RWPE2 (cell line): ENCODE results near the gene NUP88.
A peak's percentile ranks its signal among the peaks of the same experiment; 100 is the strongest.

Experiments used
- ATAC-seq: fragments of 200-7000 bp; cut with Tn5 transposase; 3 replicates; pipeline ENCODE4 v1.9.1; 2021; ENCODE audit warnings: low read depth
- DNase-seq: peaks from one replicate; pipeline ENCODE4 v3.0.0-alpha.2; 2020; ENCODE audit warnings: low spot score
- H3K27ac ChIP-seq: fragments of 450-650 bp; 2 replicates; pipeline ENCODE4 v1.5.1; 2017; ENCODE audit warnings: mild to moderate bottlenecking; ENCODE audit not compliant: poor library complexity, severe bottlenecking
- H3K27me3 ChIP-seq: fragments of 250-450 bp; sonication (Bioruptor Pico); 2 replicates; pipeline ENCODE4 v1.5.1; 2021; ENCODE audit warnings: mild to moderate bottlenecking, moderate library complexity; ENCODE audit not compliant: insufficient read depth, poor library complexity, severe bottlenecking
- H3K36me3 ChIP-seq: fragments of 250-450 bp; sonication (Bioruptor Pico); 2 replicates; pipeline ENCODE4 v1.5.1; 2020; ENCODE audit warnings: low read depth, mild to moderate bottlenecking, moderate library complexity
- H3K4me1 ChIP-seq: fragments of 250-450 bp; sonication (Bioruptor Pico); 2 replicates; pipeline ENCODE4 v1.5.1; 2021; ENCODE audit warnings: mild to moderate bottlenecking, moderate library complexity; ENCODE audit not compliant: insufficient read depth, poor library complexity, severe bottlenecking
- H3K4me3 ChIP-seq: fragments of 250-450 bp; sonication (Bioruptor Pico); 2 replicates; pipeline ENCODE4 v1.5.1; 2021; ENCODE audit warnings: mild to moderate bottlenecking, moderate library complexity; ENCODE audit not compliant: severe bottlenecking
- H3K9me3 ChIP-seq: fragments of 250-450 bp; sonication (Bioruptor Pico); 2 replicates; pipeline ENCODE4 v1.5.1; 2021; ENCODE audit warnings: mild to moderate bottlenecking, moderate library complexity; ENCODE audit not compliant: severe bottlenecking
- TF ChIP-seq, protein P1 (sequence below): fragments of 450-650 bp; IDR thresholded peaks from one replicate; pipeline ENCODE4 v1.5.1; 2017; ENCODE audit warnings: mild to moderate bottlenecking, moderate library complexity; ENCODE audit not compliant: poor library complexity, severe bottlenecking

Gene NUP88

DNA sequence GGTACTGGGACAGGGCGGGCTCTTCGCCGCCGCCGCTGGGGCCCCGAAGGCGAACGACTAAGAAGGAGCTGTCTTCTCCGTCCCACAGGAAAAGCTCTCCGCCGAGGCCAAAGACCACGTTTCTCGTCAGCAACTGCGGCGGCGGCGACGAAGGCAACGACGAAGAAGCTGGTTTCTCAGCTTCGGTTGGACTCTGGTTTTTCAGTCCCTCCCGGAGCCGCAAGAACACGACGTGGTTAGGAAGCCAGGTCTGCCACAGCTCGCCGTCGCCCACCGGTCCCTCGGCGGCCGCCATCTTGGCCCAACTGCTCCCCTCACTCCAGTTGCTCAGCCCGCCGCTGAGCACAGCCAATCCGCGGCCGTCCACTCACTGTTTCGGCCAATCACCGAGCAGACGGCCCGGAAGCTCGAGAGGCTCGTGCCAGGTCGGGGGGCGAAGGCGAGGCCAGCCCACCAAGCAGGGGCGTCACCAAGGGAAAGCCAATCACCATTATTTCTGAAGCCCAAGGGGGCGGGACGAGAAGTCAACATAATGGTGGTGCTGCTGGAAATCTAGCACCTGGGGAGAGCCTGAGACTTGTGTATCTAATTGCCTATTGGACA, at the start of gene NUP88:
Gene NUP88 (minus strand): TSS at position 307 of the 603 bp plus-strand sequence. CDS start 12 bp downstream, at position 295.
- TF ChIP-seq, protein P1, sequence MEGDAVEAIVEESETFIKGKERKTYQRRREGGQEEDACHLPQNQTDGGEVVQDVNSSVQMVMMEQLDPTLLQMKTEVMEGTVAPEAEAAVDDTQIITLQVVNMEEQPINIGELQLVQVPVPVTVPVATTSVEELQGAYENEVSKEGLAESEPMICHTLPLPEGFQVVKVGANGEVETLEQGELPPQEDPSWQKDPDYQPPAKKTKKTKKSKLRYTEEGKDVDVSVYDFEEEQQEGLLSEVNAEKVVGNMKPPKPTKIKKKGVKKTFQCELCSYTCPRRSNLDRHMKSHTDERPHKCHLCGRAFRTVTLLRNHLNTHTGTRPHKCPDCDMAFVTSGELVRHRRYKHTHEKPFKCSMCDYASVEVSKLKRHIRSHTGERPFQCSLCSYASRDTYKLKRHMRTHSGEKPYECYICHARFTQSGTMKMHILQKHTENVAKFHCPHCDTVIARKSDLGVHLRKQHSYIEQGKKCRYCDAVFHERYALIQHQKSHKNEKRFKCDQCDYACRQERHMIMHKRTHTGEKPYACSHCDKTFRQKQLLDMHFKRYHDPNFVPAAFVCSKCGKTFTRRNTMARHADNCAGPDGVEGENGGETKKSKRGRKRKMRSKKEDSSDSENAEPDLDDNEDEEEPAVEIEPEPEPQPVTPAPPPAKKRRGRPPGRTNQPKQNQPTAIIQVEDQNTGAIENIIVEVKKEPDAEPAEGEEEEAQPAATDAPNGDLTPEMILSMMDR = no peak
- H3K27me3 ChIP-seq = no peaks in the 10 kb centered on the region
- peak within 1 kb of the TSS; percentile 77 for H3K4me3 ChIP-seq
- peaks cover 4% of the 10 kb centered on the region for H3K4me1 ChIP-seq
- H3K9me3 ChIP-seq = no peaks in the 10 kb centered on the region
- H3K27ac ChIP-seq = peak within 1 kb of the TSS; percentile 61
- peak; percentile 97 for DNase-seq
- peaks cover 62% of the 10 kb centered on the region for H3K36me3 ChIP-seq
- peak; percentile 92 for ATAC-seq

- Histone ChIP-seq H3K27me3 (no peaks in the 10 kb centered on the region), H3K4me3 (peak overlapping the region; percentile 96), H3K4me1 (peaks cover 9% of the 10 kb centered on the region), H3K27ac (peak overlapping the region; percentile 51), H3K36me3 (peaks cover 21% of the 10 kb centered on the region), H3K9me3 (no peaks in the 10 kb centered on the region)
- DNase-seq (no peak), ATAC-seq (peak; percentile 13; the same call in 2 of the 3 replicates)
- TF ChIP-seq, protein P1 = no peak
Observed at GRCh38 chr17:5468075-5468473, 48.6 kb upstream of the NUP88 start.

DNA sequence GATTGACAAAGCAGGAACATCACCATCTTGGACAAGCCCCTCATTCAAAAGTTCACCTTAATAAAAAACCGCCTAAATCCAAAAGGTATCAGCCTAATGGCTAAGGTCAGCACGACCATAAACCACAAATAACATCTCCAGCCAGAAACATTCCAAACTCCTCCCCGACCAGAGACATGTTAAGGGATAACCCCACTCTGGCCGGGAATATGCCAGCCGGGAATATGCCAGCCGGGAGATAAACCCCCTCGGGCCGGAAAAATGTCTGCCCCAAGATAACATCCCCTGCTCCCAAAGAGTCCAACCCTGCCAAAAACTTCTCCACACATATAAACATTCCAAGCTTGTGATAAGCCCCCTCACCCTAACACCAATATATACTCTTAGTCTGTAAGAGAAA, 48.0 kb upstream of the NUP88 start:
- peak overlapping the region; percentile 51 for H3K27ac ChIP-seq

DNA sequence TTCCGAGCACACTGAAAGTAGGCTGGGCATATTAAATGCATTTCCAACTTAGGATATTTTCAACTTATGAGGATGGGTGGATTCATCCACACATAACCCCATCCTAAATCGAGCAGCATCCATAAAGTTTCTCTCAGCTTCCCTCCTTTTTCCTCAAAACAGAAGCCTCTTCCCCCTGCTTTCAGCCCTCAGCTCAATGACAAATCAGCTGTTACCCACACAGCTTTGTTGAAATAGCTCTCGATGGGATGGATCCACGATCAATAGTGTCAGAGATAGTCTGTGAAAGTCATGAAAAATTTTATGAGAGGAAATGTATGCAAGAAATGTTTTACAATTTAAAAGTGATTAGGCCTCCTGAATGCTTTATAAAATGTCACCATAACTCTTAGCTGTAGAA, 46.8 kb upstream of the NUP88 start:
- ATAC-seq = no peak
- no peaks in the 10 kb centered on the region for H3K9me3 ChIP-seq
- TF ChIP-seq, protein P1 = no peak

More for the DNA sequence above, 48.0 kb upstream of the NUP88 start:
- H3K27me3 ChIP-seq = no peaks in the 10 kb centered on the region
- peaks cover 21% of the 10 kb centered on the region for H3K36me3 ChIP-seq
- 0 out of 3 replicates have a peak, but pooled peaks have one; percentile 13 for ATAC-seq
- no peak for DNase-seq
- peaks cover 9% of the 10 kb centered on the region for H3K4me1 ChIP-seq
- H3K9me3 ChIP-seq = no peaks in the 10 kb centered on the region
- TF ChIP-seq, protein P1 = no peak
- H3K4me3 ChIP-seq = peak overlapping the region; percentile 96

More for the DNA sequence above, 46.8 kb upstream of the NUP88 start:
- Histone ChIP-seq H3K4me1 (peaks cover 9% of the 10 kb centered on the region), H3K27me3 (no peaks in the 10 kb centered on the region), H3K36me3 (peaks cover 23% of the 10 kb centered on the region), H3K4me3 (no peak overlapping the region), H3K27ac (no peak overlapping the region)
- DNase-seq = no peak
